Fibroblast of skin of scalp (primary cell): ENCODE results near the gene MTHFD2L.

Experiments used
- DNase-seq: peaks from one replicate; pipeline ENCODE4 v3.0.0-alpha.2; 2013

The MTHFD2L gene

GRCh38 chr4:74132944-74133343 lies 25.0 kb upstream of the MTHFD2L start:
- DNase-seq: no peak

GRCh38 chr4:74133786-74134499 lies 24.0 kb upstream of the MTHFD2L start:
- DNase-seq: peak; percentile 96

GRCh38 chr4:74134500-74134852 lies 23.4 kb upstream of the MTHFD2L start:
- no peak for DNase-seq

- no peak for DNase-seq
These were observed 11.3 kb upstream of the MTHFD2L start for GRCh38 chr4:74146581-74147129.

DNA sequence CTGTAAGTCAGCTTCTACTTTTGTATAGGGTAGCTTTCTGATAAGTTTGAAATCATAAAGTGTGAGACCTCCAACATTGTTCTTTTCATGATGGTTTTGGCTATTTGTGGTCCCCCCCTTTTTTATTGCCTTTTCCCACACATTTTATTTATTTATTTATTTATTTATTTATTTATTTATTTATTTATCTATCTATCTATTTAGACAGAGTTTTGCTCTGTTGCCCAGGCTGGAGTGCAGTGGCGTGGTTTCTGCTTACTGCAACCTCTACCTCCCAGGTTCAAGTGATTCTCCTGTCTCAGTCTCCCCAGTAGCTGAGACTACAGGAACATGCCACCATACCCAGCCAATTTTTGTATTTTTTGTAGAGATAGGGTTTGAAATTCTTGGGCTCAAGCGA lies 9.7 kb upstream of the MTHFD2L start:
- DNase-seq: no peak

DNA sequence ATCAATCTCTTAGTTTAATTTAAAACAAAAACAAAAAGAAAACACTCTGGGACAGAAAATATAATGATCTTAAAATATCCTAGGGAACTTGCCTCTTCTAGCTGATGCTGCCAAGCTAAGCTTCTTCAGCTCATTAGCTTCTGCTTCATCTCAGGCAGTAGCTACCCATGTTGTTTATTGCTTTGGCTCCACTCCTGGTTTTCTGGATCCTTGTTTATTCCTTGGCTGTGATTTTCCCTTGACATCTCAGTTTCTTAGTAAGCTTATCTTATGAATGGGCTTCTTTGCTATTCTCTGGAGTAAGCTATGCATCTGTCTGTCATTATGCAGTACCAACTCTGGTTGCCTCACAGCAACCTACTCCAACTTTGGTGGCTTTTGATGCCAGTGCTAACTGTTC lies 5.1 kb upstream of the MTHFD2L start:
- no peak for DNase-seq

- no peak for DNase-seq
These were observed 1.4 kb upstream of the MTHFD2L start for GRCh38 chr4:74156521-74156920.

DNA sequence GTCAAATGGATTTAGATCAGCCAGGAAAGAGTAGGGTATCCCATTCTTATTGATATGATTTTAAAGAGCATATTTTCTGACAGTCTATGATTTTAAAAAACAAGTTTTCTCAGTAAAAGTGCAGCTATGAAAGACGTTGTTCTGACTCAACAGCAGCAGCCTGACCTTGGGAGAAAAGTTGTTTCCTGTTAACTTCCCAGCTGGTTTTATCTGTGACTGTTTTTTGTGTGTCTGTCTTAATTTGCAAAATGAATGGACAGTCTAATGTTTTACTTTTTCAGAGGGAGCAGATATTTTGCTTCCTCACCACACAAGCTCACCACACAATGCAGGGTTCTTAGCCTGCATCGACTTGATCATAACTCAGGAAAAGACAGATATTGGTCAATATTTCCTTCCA lies 764 bp upstream of the MTHFD2L start:
- DNase-seq: peak; percentile 19

GRCh38 chr4:74158466-74159142 lies 686 bp downstream of the MTHFD2L start:
- no peak for DNase-seq

GRCh38 chr4:74159143-74159709 lies 1.3 kb downstream of the MTHFD2L start:
- DNase-seq: no peak

GRCh38 chr4:74161666-74162450 lies 3.9 kb downstream of the MTHFD2L start:
- DNase-seq: no peak

- DNase-seq: no peak
These were observed 8.2 kb downstream of the MTHFD2L start for GRCh38 chr4:74166135-74166534.

- DNase-seq: no peak
These were observed 8.9 kb downstream of the MTHFD2L start for GRCh38 chr4:74166818-74167217.

DNA sequence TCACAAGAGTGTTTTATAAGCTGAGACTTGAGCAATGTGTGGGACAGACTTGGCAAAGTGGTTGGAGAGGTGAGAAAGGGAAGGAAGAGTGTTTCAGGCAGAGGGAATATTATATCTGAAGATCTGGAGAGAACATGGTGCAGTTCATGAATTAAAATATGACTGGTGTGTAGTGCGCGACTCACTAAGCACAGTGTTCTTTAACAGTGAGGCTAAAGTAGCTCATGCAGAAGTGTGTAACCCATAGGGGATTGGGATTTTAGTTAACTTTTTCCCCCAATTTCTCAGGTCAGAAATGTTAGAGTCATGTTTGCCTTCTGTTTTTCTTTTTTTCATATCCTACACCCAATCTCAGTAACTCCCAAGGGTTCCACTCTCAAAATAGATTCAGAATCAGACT lies 9.7 kb downstream of the MTHFD2L start:
- DNase-seq: no peak

DNA sequence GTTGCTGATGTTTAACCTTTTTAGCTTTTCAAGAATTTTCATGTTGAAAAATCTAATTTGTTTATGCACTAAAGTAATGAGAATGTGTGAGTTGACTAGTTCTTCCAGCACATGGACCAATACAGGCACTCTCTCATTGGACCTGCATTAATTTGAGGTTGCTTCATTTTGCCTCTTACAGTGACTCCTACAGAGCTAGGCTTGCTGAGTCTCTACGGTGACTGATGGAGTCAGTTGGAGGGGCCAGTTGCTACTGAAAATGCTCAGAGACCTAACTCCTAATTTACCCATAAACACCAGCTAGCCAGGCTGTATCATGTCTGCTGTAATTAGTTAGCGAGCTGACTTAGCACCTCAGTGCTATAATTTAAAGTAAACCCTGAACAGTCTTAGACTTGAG lies 10.9 kb downstream of the MTHFD2L start:
- DNase-seq: no peak

GRCh38 chr4:74173321-74173720 lies 15.4 kb downstream of the MTHFD2L start:
- no peak for DNase-seq

DNA sequence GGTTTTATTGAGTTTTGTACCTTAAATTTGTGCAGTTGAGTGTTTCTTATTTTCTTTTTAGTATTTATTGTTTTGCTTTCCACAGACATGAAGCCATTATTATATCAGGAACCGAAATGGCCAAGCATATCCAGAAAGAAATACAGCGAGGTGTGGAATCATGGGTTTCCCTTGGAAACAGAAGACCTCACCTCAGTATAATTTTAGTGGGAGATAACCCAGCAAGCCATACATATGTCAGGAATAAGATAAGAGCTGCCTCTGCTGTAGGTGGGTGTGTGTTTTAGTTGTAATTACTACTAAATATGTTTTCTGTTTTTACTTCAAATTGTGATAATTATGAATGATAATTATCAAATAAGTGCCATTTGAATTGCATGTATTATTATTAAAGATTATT lies 16.5 kb downstream of the MTHFD2L start:
- DNase-seq: no peak

- DNase-seq: no peak
These were observed 17.0 kb downstream of the MTHFD2L start for GRCh38 chr4:74174941-74175340.

- DNase-seq: no peak
These were observed 17.5 kb downstream of the MTHFD2L start for GRCh38 chr4:74175379-74175778.

DNA sequence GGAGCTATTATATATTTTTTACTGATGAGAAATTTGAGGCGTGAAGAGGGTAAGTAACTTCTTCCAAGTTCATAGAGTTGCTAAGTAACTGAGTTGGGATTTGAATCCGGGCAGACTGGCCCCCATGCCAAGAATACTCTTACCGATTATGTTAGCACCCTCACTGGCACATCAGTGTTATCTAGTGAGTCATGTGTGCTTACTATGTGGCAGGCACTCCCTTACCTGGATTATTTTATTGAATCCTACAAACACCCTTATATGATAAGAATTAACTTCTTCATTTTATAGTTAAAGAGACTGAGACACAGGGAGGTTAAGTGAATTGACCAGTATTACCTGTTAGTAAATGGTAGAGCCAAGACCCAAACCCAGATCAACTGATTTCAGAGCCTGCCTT lies 20.9 kb downstream of the MTHFD2L start:
- no peak for DNase-seq

- DNase-seq: peak; percentile 70
These were observed 23.3 kb downstream of the MTHFD2L start for GRCh38 chr4:74181219-74181618.

GRCh38 chr4:74188912-74189311 lies 31.0 kb downstream of the MTHFD2L start:
- DNase-seq: no peak
